WTC11 (cell line): ENCODE measurements around the gene MAP2K1. TPM values are rescaled to one million over a fixed set of nuclear protein-coding genes. Genes with fewer than 3 reads are reported as not detected.

Experiments
- ATAC-seq: fragments of 200-7000 bp; cut with Tn5 transposase; 2 replicates; pipeline ENCODE4 v1.10.0; 2021; ENCODE audit warnings: mild to moderate bottlenecking, moderate library complexity
- CTCF ChIA-PET: fragments of 300-600 bp; sonication (Branson Sonifier 250); formaldehyde crosslinking; loops from one replicate; lab custom pipeline; 2021; ENCODE audit warnings: antibody characterized with exemption; lab: Charles Lee
- POLR2A ChIA-PET: fragments of 350-600 bp; sonication (Branson Sonifier 250); formaldehyde crosslinking; loops from one replicate; lab custom pipeline; 2021; ENCODE audit warnings: antibody characterized with exemption; lab: Charles Lee
- DNase-seq: peaks from one replicate; pipeline ENCODE4 v3.0.0; 2021; ENCODE audit warnings: low spot score
- H3K27ac Mint-ChIP-seq: 2 replicates; pipeline ENCODE4 v1.8.0; 2021; ENCODE audit warnings: mixed read lengths
- H3K27me3 Mint-ChIP-seq: 2 replicates; pipeline ENCODE4 v1.8.0; 2021; ENCODE audit warnings: low read depth, mild to moderate bottlenecking, moderate library complexity, mixed read lengths
- H3K36me3 Mint-ChIP-seq: 2 replicates; pipeline ENCODE4 v1.8.0; 2021; ENCODE audit warnings: mixed read lengths
- H3K4me1 Mint-ChIP-seq: 2 replicates; pipeline ENCODE4 v1.8.0; 2022; ENCODE audit warnings: mixed read lengths
- H3K4me3 Mint-ChIP-seq: 2 replicates; pipeline ENCODE4 v1.8.0; 2021; ENCODE audit warnings: mild to moderate bottlenecking, moderate library complexity, mixed read lengths
- H3K9me3 Mint-ChIP-seq: 2 replicates; pipeline ENCODE4 v1.8.0; 2021; ENCODE audit warnings: mixed read lengths
- ARID4B ChIP-seq: sonication (generic); formaldehyde crosslinking; IDR thresholded peaks from 2 replicates; pipeline ENCODE4 v1.8.0; 2023; ENCODE audit warnings: missing genetic modification reagents, mild to moderate bottlenecking, borderline replicate concordance
- ATF2 ChIP-seq: sonication (generic); formaldehyde crosslinking; IDR thresholded peaks from 2 replicates; pipeline ENCODE4 v1.8.1; 2022; ENCODE audit warnings: low read depth, missing genetic modification reagents, borderline replicate concordance
- CDX4 ChIP-seq: fragments of 250-450 bp; sonication (Bioruptor Pico); IDR thresholded peaks from 2 replicates; pipeline ENCODE4 v1.9.0; 2021; ENCODE audit warnings: moderate library complexity, mild to moderate bottlenecking, inconsistent platforms, borderline replicate concordance
- CREM ChIP-seq: sonication (generic); formaldehyde crosslinking; IDR thresholded peaks from 2 replicates; pipeline ENCODE4 v1.8.1; 2022; ENCODE audit warnings: mild to moderate bottlenecking, missing genetic modification reagents, moderate library complexity
- EMX1 ChIP-seq: fragments of 250-450 bp; sonication (Bioruptor Pico); IDR thresholded peaks from 2 replicates; pipeline ENCODE4 v1.8.0; 2021; ENCODE audit warnings: mild to moderate bottlenecking
- ERG ChIP-seq: fragments of 250-450 bp; sonication (Bioruptor Pico); IDR thresholded peaks from 2 replicates; pipeline ENCODE4 v1.8.0; 2021; ENCODE audit warnings: mild to moderate bottlenecking
- ESRRA ChIP-seq: sonication (generic); formaldehyde crosslinking; IDR thresholded peaks from 2 replicates; pipeline ENCODE4 v1.8.1; 2022; ENCODE audit warnings: mild to moderate bottlenecking, missing genetic modification reagents, borderline replicate concordance
- GRHL2 ChIP-seq: fragments of 250-450 bp; sonication (Bioruptor Pico); IDR thresholded peaks from 2 replicates; pipeline ENCODE4 v1.8.0; 2022; ENCODE audit warnings: mild to moderate bottlenecking, moderate library complexity; ENCODE audit not compliant: insufficient replicate concordance, severe bottlenecking
- MAX ChIP-seq: sonication (generic); formaldehyde crosslinking; IDR thresholded peaks from 2 replicates; pipeline ENCODE4 v1.8.0; 2022; ENCODE audit warnings: mild to moderate bottlenecking, missing genetic modification reagents
- NFATC4 ChIP-seq: fragments of 250-450 bp; sonication (Bioruptor Pico); IDR thresholded peaks from 2 replicates; pipeline ENCODE4 v1.9.0; 2021; ENCODE audit warnings: mild to moderate bottlenecking
- NFE2L1 ChIP-seq: sonication (generic); formaldehyde crosslinking; IDR thresholded peaks from 2 replicates; pipeline ENCODE4 v1.8.1; 2023; ENCODE audit warnings: missing genetic modification reagents
- NFYB ChIP-seq: sonication (generic); formaldehyde crosslinking; conservative IDR thresholded peaks from 2 replicates; pipeline ENCODE4 v1.8.0; 2022; ENCODE audit warnings: low read depth, missing genetic modification reagents
- NR2C2 ChIP-seq: sonication (generic); formaldehyde crosslinking; IDR thresholded peaks from 2 replicates; pipeline ENCODE4 v1.8.0; 2022; ENCODE audit warnings: mild to moderate bottlenecking, missing genetic modification reagents
- NR3C1 ChIP-seq: sonication (generic); formaldehyde crosslinking; conservative IDR thresholded peaks from 2 replicates; pipeline ENCODE4 v1.8.1; 2023; ENCODE audit warnings: low read depth, mild to moderate bottlenecking, missing genetic modification reagents
- OVOL2 ChIP-seq: fragments of 250-450 bp; sonication (Bioruptor Pico); IDR thresholded peaks from 2 replicates; pipeline ENCODE4 v1.9.0; 2021; ENCODE audit warnings: mild to moderate bottlenecking, borderline replicate concordance
- STAT6 ChIP-seq: sonication (generic); formaldehyde crosslinking; conservative IDR thresholded peaks from 2 replicates; pipeline ENCODE4 v1.8.1; 2023; ENCODE audit warnings: mild to moderate bottlenecking, low read depth, missing genetic modification reagents, moderate library complexity
- TEAD1 ChIP-seq: sonication (generic); formaldehyde crosslinking; IDR thresholded peaks from 2 replicates; pipeline ENCODE4 v1.8.0; 2022; ENCODE audit warnings: mild to moderate bottlenecking, missing genetic modification reagents
- USF2 ChIP-seq: sonication (generic); formaldehyde crosslinking; IDR thresholded peaks from 2 replicates; pipeline ENCODE4 v1.8.1; 2023; ENCODE audit warnings: mild to moderate bottlenecking, missing genetic modification reagents, moderate library complexity
- ZNF121 ChIP-seq: sonication (generic); formaldehyde crosslinking; IDR thresholded peaks from 2 replicates; pipeline ENCODE4 v1.8.0; 2023; ENCODE audit warnings: missing genetic modification reagents
- ZNF425 ChIP-seq: fragments of 250-450 bp; sonication (Bioruptor Pico); conservative IDR thresholded peaks from 2 replicates; pipeline ENCODE4 v1.9.0; 2021; ENCODE audit warnings: mild to moderate bottlenecking
- total RNA-seq: library from RNA; stranded (reverse); gene quantifications from 3 replicates; pipeline ENCODE4 v1.2.3, GENCODE V29; 2021

Gene MAP2K1
- total RNA-seq, 1 experiment from 2014 or later: 93.0 TPM

- Mint-ChIP-seq H3K4me1 (peaks cover 36% of the 10 kb centered on the region), H3K9me3 (no peaks in the 10 kb centered on the region), H3K4me3 (peak within 1 kb of the TSS; percentile 100), H3K36me3 (peaks cover 53% of the 10 kb centered on the region), H3K27me3 (no peaks in the 10 kb centered on the region), H3K27ac (peak within 1 kb of the TSS; percentile 99)
- ChIA-PET CTCF (interaction anchor here (0.7 to 1.0 kb wide), 3 partner anchors 8 to 118 kb away, joined by 3 read pairs; partner anchors contain the start of gene MAP2K1), POLR2A (interaction anchor here (1.2 kb wide), 1 partner anchor 117 kb away, joined by 4 read pairs; no protein-coding TSS in a partner anchor)
- peak; percentile 69 for DNase-seq
- peak; percentile 80 for ATAC-seq
- no peak for TF ChIP-seq CDX4 (CRISPR knock-in tag)
- no peak for TF ChIP-seq NR3C1 (CRISPR knock-in tag)
- no peak for TF ChIP-seq USF2
- TF ChIP-seq ARID4B: 0 out of 2 replicates have a peak, but pooled peaks have one; percentile 75
- TF ChIP-seq STAT6 (CRISPR knock-in tag): no peak
- peak; percentile 16; the same call in 1 of the 2 replicates for TF ChIP-seq NFATC4 (CRISPR knock-in tag)
- no peak for TF ChIP-seq NR2C2
- TF ChIP-seq ZNF121: peak; percentile 100
- TF ChIP-seq EMX1 (CRISPR knock-in tag): 0 out of 2 replicates have a peak, but pooled peaks have one; percentile 8
- TF ChIP-seq GRHL2 (CRISPR knock-in tag): no peak
- TF ChIP-seq NFYB (CRISPR knock-in tag): no peak
- TF ChIP-seq OVOL2 (CRISPR knock-in tag): no peak
- TF ChIP-seq CREM: no peak; the same call in 1 of the 2 replicates
- peak; percentile 82 for TF ChIP-seq MAX (CRISPR knock-in tag)
- no peak for TF ChIP-seq ZNF425 (CRISPR knock-in tag)
- TF ChIP-seq NFE2L1 (CRISPR knock-in tag): no peak
- TF ChIP-seq ESRRA: no peak
- TF ChIP-seq ERG (CRISPR knock-in tag): no peak
- TF ChIP-seq TEAD1: peak; percentile 88
- TF ChIP-seq ATF2 (CRISPR knock-in tag): no peak
These were observed 118.1 kb downstream of the MAP2K1 start, which contains the start of the genes RPL4 and ZWILCH for GRCh38 chr15:66504563-66505429. TSS of gene RPL4 (minus strand) at chr15:66504855. CDS start at chr15:66504790, 65 bp downstream. TSS of gene ZWILCH (plus strand) at chr15:66505326. CDS start at chr15:66505339, 13 bp downstream.
